ENCODE results near the gene COL4A1. TPM values are rescaled to one million over a fixed set of nuclear protein-coding genes. Genes with fewer than 3 reads are reported as not detected.

COL4A1 gene
- total RNA-seq, 2 donors from 2014 or later, result 27.0 to 97.0 TPM

GRCh38 chr13:110161112-110161882, 145.7 kb downstream of the COL4A1 start:
- Histone ChIP-seq H3K27ac (no peak overlapping the region), H3K27me3 (no peaks in the 10 kb centered on the region), H3K4me3 (no peak overlapping the region), H3K9me3 (no peaks in the 10 kb centered on the region), H3K4me1 (no peaks in the 10 kb centered on the region), H3K9ac (ENCODE audit: low read depth in 2 of 2, low read length in 2 of 2) (no peak overlapping the region), H3K36me3 (no peaks in the 10 kb centered on the region)
- TF ChIP-seq, protein P1, sequence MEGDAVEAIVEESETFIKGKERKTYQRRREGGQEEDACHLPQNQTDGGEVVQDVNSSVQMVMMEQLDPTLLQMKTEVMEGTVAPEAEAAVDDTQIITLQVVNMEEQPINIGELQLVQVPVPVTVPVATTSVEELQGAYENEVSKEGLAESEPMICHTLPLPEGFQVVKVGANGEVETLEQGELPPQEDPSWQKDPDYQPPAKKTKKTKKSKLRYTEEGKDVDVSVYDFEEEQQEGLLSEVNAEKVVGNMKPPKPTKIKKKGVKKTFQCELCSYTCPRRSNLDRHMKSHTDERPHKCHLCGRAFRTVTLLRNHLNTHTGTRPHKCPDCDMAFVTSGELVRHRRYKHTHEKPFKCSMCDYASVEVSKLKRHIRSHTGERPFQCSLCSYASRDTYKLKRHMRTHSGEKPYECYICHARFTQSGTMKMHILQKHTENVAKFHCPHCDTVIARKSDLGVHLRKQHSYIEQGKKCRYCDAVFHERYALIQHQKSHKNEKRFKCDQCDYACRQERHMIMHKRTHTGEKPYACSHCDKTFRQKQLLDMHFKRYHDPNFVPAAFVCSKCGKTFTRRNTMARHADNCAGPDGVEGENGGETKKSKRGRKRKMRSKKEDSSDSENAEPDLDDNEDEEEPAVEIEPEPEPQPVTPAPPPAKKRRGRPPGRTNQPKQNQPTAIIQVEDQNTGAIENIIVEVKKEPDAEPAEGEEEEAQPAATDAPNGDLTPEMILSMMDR (IDR thresholded peaks at IDR 0.05), result no peak
- no peak for DNase-seq
- intact Hi-C loops (cut with DNase I), result no loop called here

DNA sequence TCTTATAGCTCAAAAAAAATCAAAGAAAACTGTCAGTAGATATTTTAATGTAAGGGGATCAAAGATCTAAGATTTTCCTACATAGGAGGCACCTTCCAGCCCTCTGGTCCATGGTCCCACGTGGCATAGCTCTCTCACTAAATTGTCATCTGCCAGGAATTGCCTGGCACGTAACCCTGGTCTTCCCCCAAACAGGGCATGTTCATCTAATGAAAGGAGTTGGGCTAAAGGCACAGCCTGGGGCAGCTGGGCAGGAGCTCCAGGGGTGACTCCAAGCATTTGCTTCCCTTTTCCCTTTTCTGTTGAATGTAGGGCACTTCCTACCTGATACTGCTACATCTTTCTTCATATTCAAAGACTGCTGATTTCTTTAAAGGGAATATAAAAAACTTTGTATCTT, 148.7 kb downstream of the COL4A1 start:
- no peaks in the 10 kb centered on the region for H3K36me3 ChIP-seq
- H3K27ac ChIP-seq, result no peak overlapping the region
- TF ChIP-seq, protein P1 (IDR thresholded peaks at IDR 0.05), result no peak
- intact Hi-C loops (cut with DNase I), result no loop called here
- no peaks in the 10 kb centered on the region for H3K4me1 ChIP-seq
- H3K9ac ChIP-seq (ENCODE audit: low read depth in 2 of 2, low read length in 2 of 2), result no peak overlapping the region
- H3K27me3 ChIP-seq, result no peaks in the 10 kb centered on the region
- no peak overlapping the region for H3K4me3 ChIP-seq
- H3K9me3 ChIP-seq, result no peaks in the 10 kb centered on the region
- no peak for DNase-seq

- H3K27me3 ChIP-seq, result no peaks in the 10 kb centered on the region
- no peaks in the 10 kb centered on the region for H3K4me1 ChIP-seq
- TF ChIP-seq, protein P1 (IDR thresholded peaks at IDR 0.05), result no peak
- intact Hi-C loops (cut with DNase I), result no loop called here
- no peaks in the 10 kb centered on the region for H3K9me3 ChIP-seq
- no peak overlapping the region for H3K27ac ChIP-seq
- H3K36me3 ChIP-seq, result no peaks in the 10 kb centered on the region
- H3K9ac ChIP-seq (ENCODE audit: low read depth in 2 of 2, low read length in 2 of 2), result no peak overlapping the region
- H3K4me3 ChIP-seq, result no peak overlapping the region
- DNase-seq, result no peak
Measured at GRCh38 chr13:110157718-110158117, 149.2 kb downstream of the COL4A1 start.

GRCh38 chr13:110156301-110157049, 150.5 kb downstream of the COL4A1 start:
- no peaks in the 10 kb centered on the region for H3K9me3 ChIP-seq
- no peaks in the 10 kb centered on the region for H3K36me3 ChIP-seq
- DNase-seq, result no peak
- H3K27ac ChIP-seq, result no peak overlapping the region
- no peaks in the 10 kb centered on the region for H3K27me3 ChIP-seq
- no peak overlapping the region for H3K9ac ChIP-seq (ENCODE audit: low read depth in 2 of 2, low read length in 2 of 2)
- H3K4me1 ChIP-seq, result no peaks in the 10 kb centered on the region
- TF ChIP-seq, protein P1 (IDR thresholded peaks at IDR 0.05), result no peak
- intact Hi-C loops (cut with DNase I), result no loop called here
- no peak overlapping the region for H3K4me3 ChIP-seq

- H3K27ac ChIP-seq, result no peak overlapping the region
- H3K4me3 ChIP-seq, result no peak overlapping the region
Measured at GRCh38 chr13:110155072-110155471, 151.9 kb downstream of the COL4A1 start.

More at GRCh38 chr13:110155072-110155471, 151.9 kb downstream of the COL4A1 start:
- no peaks in the 10 kb centered on the region for H3K9me3 ChIP-seq
- H3K9ac ChIP-seq (ENCODE audit: low read depth in 2 of 2, low read length in 2 of 2), result no peak overlapping the region
- DNase-seq, result no peak
- TF ChIP-seq, protein P1 (IDR thresholded peaks at IDR 0.05), result no peak
- no peaks in the 10 kb centered on the region for H3K27me3 ChIP-seq
- no peaks in the 10 kb centered on the region for H3K36me3 ChIP-seq
- H3K4me1 ChIP-seq, result no peaks in the 10 kb centered on the region
- intact Hi-C loops (cut with DNase I), result no loop called here

Measured in colonic mucosa (tissue), 4 donors.